Activated CD4-positive, alpha-beta T cell treated with anti-CD3 and anti-CD28 coated beads, Interleukin-2, amount 50 U/mL, for 16 hours (primary cell): ENCODE measurements around the gene ZNF205.
"Not testable (repeated sequence)": the region's sequence is repeated elsewhere in the genome, so short reads cannot be mapped to it uniquely, and the experiment has no call there.

Experiments used
- DNase-seq: peaks from one replicate; pipeline ENCODE4 v3.0.0-alpha.2; 2020

Gene ZNF205

GRCh38 chr16:3135126-3135715, 22.8 kb downstream of the ZNF205 start:
- DNase-seq: no peak

GRCh38 chr16:3137267-3137666, 24.9 kb downstream of the ZNF205 start:
- DNase-seq: no peak

- DNase-seq: no peak
Observed at GRCh38 chr16:3138342-3138741, 26.0 kb downstream of the ZNF205 start.

GRCh38 chr16:3138823-3139426, 26.5 kb downstream of the ZNF205 start:
- no peak for DNase-seq

- not testable (repeated sequence) for DNase-seq
Observed at GRCh38 chr16:3139561-3139960, 27.2 kb downstream of the ZNF205 start.

GRCh38 chr16:3140603-3141427, 28.4 kb downstream of the ZNF205 start:
- no peak for DNase-seq

- no peak for DNase-seq
Observed at GRCh38 chr16:3141781-3142311, 29.5 kb downstream of the ZNF205 start.

- DNase-seq: no peak
Observed at GRCh38 chr16:3142327-3142726, 29.9 kb downstream of the ZNF205 start.

GRCh38 chr16:3142770-3143169, 30.4 kb downstream of the ZNF205 start:
- no peak for DNase-seq

- DNase-seq: no peak
Observed at GRCh38 chr16:3143189-3143588, 30.8 kb downstream of the ZNF205 start.

GRCh38 chr16:3143598-3144320, 31.4 kb downstream of the ZNF205 start:
- no peak for DNase-seq

GRCh38 chr16:3144321-3144983, 32.1 kb downstream of the ZNF205 start:
- no peak for DNase-seq

- no peak for DNase-seq
Observed at GRCh38 chr16:3145151-3145550, 32.8 kb downstream of the ZNF205 start.

- no peak for DNase-seq
Observed at GRCh38 chr16:3145660-3146059, 33.3 kb downstream of the ZNF205 start.

- no peak for DNase-seq
Observed at GRCh38 chr16:3147046-3147756, 34.8 kb downstream of the ZNF205 start.

GRCh38 chr16:3147757-3148104, 35.3 kb downstream of the ZNF205 start:
- no peak for DNase-seq

- no peak for DNase-seq
Observed at GRCh38 chr16:3148256-3149192, 36.1 kb downstream of the ZNF205 start.

- DNase-seq: no peak
Observed at GRCh38 chr16:3149193-3149530, 36.8 kb downstream of the ZNF205 start.

GRCh38 chr16:3149630-3150345, 37.4 kb downstream of the ZNF205 start:
- peak; percentile 67 for DNase-seq
